Colonic mucosa (tissue), 4 donors: ENCODE measurements around the gene TMEM217. TPM values are rescaled to one million over a fixed set of nuclear protein-coding genes. Genes with fewer than 3 reads are reported as not detected.
A peak's percentile ranks its signal among the peaks of the same experiment; 100 is the strongest.

Experiments
- DNase-seq: peaks from one replicate; pipeline ENCODE4 v3.0.0-alpha.2; 2020
- H3K27ac ChIP-seq: fragments of 200-600 bp; one replicate; pipeline ENCODE4 v1.8.0; 2021
- H3K27me3 ChIP-seq: fragments of 200-600 bp; one replicate; pipeline ENCODE4 v1.8.0; 2021
- H3K36me3 ChIP-seq: fragments of 200-600 bp; one replicate; pipeline ENCODE4 v1.8.0; 2021
- H3K4me1 ChIP-seq: fragments of 200-600 bp; one replicate; pipeline ENCODE4 v1.8.0; 2021; ENCODE audit warnings: mild to moderate bottlenecking
- H3K4me3 ChIP-seq: fragments of 200-600 bp; one replicate; pipeline ENCODE4 v1.8.0; 2021
- H3K9ac ChIP-seq, 2 donors: one replicate each; pipeline ENCODE4 v1.7.0; 2013; ENCODE audit warnings: control low read depth in 2 of 2, low read depth in 2 of 2, low read length in 2 of 2
- H3K9me3 ChIP-seq: fragments of 200-600 bp; one replicate; pipeline ENCODE4 v1.8.0; 2021
- intact Hi-C: fragments of 100-400 bp; cut with DNase I; formaldehyde crosslinking; loops from one replicate; pipeline ENCODE4 v1.14.1; 2022
- total RNA-seq, 2 donors: library from RNA; stranded (reverse); fragmentation: NEBNext Ultra II Directional in 1 of 2; extraction: Animal tissue kit (Norgen Biotek cat#: 25700) in 1 of 2; gene quantifications; one replicate each; pipeline ENCODE4 v1.2.1, GENCODE V29; 2021
- TF ChIP-seq, protein P1 (sequence below): fragments of 200-600 bp; IDR thresholded peaks from one replicate; pipeline ENCODE4 v1.8.0; 2022; ENCODE audit warnings: antibody characterized with exemption, mild to moderate bottlenecking
- donor health status: healthy.
- donor health status: DM: no; HTN: no; CAD: no.
- donor health status: DM: no; HTN: no; CAD: no.

The TMEM217 gene
- total RNA-seq, 2 donors from 2014 or later: 0.62 to 1.2 TPM

DNA sequence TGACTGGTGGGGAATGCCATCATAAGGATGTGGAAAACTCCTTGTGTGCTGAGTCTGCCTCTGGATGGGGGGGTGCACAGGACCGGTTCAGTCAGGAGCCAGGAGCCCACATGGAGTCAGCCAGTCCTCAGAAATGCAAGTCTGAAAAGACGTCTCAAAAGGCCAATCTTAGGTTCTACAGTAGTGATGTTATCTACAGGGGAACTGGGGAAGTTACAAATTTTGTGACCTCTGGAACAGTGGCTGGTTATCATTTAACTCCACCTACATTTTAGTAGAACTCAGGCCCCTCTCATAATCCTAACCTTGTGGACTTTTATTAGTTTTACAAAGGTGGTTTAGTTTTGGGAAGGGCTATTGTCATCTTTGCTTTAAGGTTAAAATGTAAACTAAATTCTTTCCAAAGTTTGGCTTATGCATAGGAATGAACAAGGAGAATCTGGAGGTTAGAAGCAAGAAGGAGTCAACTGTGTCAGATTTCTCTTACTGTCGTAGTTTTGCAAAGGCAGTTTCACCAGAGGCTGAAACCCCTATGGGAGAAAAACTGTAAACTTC, 14.1 kb downstream of the TMEM217 start:
- H3K27me3 ChIP-seq: no peaks in the 10 kb centered on the region
- H3K4me3 ChIP-seq: no peak overlapping the region
- intact Hi-C loops: no loop called here
- TF ChIP-seq, protein P1, sequence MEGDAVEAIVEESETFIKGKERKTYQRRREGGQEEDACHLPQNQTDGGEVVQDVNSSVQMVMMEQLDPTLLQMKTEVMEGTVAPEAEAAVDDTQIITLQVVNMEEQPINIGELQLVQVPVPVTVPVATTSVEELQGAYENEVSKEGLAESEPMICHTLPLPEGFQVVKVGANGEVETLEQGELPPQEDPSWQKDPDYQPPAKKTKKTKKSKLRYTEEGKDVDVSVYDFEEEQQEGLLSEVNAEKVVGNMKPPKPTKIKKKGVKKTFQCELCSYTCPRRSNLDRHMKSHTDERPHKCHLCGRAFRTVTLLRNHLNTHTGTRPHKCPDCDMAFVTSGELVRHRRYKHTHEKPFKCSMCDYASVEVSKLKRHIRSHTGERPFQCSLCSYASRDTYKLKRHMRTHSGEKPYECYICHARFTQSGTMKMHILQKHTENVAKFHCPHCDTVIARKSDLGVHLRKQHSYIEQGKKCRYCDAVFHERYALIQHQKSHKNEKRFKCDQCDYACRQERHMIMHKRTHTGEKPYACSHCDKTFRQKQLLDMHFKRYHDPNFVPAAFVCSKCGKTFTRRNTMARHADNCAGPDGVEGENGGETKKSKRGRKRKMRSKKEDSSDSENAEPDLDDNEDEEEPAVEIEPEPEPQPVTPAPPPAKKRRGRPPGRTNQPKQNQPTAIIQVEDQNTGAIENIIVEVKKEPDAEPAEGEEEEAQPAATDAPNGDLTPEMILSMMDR: no peak
- H3K27ac ChIP-seq: peak overlapping the region; percentile 74
- H3K36me3 ChIP-seq: no peaks in the 10 kb centered on the region
- peak overlapping the region in 1 of 2 donors; percentile 35 for H3K9ac ChIP-seq
- peaks cover 10% of the 10 kb centered on the region for H3K4me1 ChIP-seq
- no peak for DNase-seq
- H3K9me3 ChIP-seq: no peaks in the 10 kb centered on the region

DNA sequence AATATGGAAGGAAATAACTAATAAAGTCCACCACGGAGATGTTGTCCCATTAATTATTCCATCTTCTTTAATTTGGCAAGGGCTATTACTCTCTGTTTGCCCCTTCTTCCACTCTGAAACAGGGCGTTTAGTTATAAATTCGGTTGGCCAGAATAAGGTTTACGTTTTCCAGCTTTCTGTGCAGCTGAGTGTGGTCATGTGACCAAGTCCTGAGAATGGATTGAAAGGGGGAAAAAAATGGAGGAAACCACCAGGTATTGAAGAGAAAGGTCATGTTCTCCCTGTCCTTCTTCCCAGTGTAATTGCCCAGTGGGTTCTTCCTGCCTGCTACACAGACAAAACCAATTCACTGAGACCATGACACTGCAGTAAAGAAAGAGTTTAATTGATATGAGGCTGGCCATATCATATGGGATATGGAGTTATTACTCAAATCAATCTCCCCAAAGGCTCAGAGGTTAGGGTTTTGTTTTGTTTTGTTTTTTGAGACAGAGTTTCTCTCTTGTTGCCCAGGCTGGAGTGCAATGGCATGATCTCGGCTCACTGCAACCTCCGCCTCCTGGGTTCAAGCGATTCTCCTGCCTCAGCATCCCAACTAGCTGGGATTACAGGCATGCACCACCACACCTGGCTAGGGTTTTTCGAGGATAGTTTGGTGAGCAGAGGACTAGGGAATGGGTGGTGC, 14.7 kb downstream of the TMEM217 start:
- H3K27me3 ChIP-seq: no peaks in the 10 kb centered on the region
- peaks cover 10% of the 10 kb centered on the region for H3K4me1 ChIP-seq
- no peaks in the 10 kb centered on the region for H3K9me3 ChIP-seq
- intact Hi-C loops: no loop called here
- no peak for DNase-seq
- H3K9ac ChIP-seq: no peak overlapping the region
- no peaks in the 10 kb centered on the region for H3K36me3 ChIP-seq
- H3K4me3 ChIP-seq: no peak overlapping the region
- peak overlapping the region; percentile 74 for H3K27ac ChIP-seq
- TF ChIP-seq, protein P1: no peak

DNA sequence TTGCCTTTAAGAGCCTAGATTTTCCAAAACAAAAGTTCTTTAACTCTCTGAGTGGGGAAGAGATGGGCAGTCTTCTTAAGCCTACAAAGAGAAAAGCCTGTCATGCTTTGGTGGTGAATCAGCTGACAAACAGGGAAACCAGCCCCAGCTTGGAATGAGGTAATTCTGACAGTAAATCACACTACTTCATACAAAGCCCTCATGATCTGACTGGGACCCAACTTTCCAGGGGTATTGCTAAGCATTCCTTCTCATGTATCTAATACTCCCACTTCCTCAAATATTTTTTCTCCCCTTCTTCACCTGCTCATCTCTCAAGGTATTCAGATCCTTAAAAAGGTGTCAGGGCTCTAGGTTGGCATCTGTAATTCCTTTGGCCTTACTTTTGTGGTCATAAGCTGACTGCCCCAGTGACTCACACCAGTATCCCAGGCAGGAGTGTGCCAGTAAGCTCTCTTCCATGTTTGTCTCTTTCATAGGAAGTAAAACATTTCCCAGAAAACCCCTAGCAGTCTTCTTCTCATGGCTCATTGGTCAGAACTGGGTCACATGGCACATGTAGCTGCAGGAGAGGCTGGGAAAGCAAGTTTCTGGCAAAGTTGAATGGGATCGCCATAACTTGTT, 15.4 kb downstream of the TMEM217 start:
- H3K27ac ChIP-seq: peak overlapping the region; percentile 74
- H3K4me3 ChIP-seq: no peak overlapping the region
- H3K9me3 ChIP-seq: no peaks in the 10 kb centered on the region
- H3K9ac ChIP-seq: no peak overlapping the region
- H3K4me1 ChIP-seq: peaks cover 10% of the 10 kb centered on the region
- H3K36me3 ChIP-seq: no peaks in the 10 kb centered on the region
- peak; percentile 31 for DNase-seq
- intact Hi-C loops: no loop called here
- TF ChIP-seq, protein P1: no peak
- no peaks in the 10 kb centered on the region for H3K27me3 ChIP-seq

DNA sequence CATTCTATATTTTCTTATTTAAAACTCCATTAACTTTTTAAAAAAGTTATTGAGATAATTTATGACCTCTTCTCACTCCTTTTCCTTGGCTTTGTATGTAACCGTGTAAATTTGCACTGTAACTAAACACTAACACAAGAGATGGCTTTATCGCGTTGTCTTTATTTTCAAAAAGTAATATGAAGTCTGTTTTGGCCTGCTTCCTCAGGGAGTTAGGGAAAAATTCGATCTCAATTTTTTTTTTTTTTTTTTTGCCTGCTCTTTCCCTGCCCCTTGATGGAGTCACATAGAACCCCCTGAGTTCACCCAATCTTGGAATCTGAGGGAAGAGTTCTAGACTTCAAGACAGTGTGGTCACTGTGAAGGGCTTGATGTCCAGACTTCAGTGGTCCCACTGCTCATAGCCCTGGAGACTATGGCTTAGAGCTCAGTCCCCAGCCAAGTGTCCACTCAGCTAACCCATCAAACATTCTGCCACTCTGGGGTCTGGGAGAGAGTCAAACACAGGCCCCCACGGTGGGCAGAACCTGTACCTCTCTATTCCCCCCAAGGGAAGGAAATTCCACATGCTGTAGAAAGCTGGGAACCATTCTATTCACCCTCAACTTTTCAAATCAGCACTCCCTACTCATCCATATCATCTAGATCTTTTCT, 16.0 kb downstream of the TMEM217 start:
- Histone ChIP-seq H3K9ac (no peak overlapping the region), H3K4me3 (no peak overlapping the region), H3K27ac (peak overlapping the region; percentile 74), H3K9me3 (no peaks in the 10 kb centered on the region), H3K36me3 (no peaks in the 10 kb centered on the region), H3K27me3 (no peaks in the 10 kb centered on the region), H3K4me1 (peaks cover 10% of the 10 kb centered on the region)
- TF ChIP-seq, protein P1: no peak
- intact Hi-C loops: no loop called here
- DNase-seq: no peak

DNA sequence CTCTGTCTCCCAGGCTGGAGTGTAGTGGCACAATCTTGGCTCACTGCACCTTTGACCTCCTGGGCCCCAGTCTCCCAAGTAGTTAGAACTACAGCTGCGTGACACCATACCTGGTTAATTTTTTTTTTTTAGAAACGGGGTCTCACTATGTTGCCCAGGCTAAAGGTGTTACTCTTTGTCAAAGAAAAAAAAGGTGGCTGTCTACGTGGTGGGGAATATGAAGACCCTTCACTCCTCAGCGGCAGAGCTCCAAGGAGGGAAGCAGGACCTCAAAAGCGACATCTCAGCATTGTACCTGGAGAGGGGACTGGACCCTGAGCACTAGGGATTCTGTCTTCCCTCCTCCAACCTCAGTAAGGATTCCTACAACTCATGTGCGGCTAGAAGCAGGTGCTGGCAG, 16.8 kb downstream of the TMEM217 start:
- no peak for DNase-seq
- Histone ChIP-seq H3K9ac (no peak overlapping the region), H3K4me1 (peaks cover 10% of the 10 kb centered on the region), H3K27ac (peak overlapping the region; percentile 74), H3K4me3 (no peak overlapping the region), H3K9me3 (no peaks in the 10 kb centered on the region), H3K27me3 (no peaks in the 10 kb centered on the region), H3K36me3 (no peaks in the 10 kb centered on the region)
- TF ChIP-seq, protein P1: no peak
- intact Hi-C loops: no loop called here
